Breast epithelium (tissue), 3 donors: ENCODE results near the gene NSUN2.

Experiments used
- CTCF ChIP-seq, 3 donors: fragments of 450-650 bp; IDR thresholded peaks; one replicate each; pipeline ENCODE4 v1.5.1; 2016 to 2017; ENCODE audit warnings: antibody characterized with exemption in 3 of 3, mild to moderate bottlenecking in 3 of 3, moderate library complexity in 3 of 3
- POLR2A ChIP-seq: fragments of 450-650 bp; IDR thresholded peaks from one replicate; pipeline ENCODE4 v1.6.1; 2016; ENCODE audit warnings: antibody characterized with exemption, mild to moderate bottlenecking, moderate library complexity
- POLR2AphosphoS5 ChIP-seq, 3 donors: sonication (generic); formaldehyde crosslinking; IDR thresholded peaks; one replicate each; pipeline ENCODE4 v1.6.1; 2017; ENCODE audit warnings: antibody characterized with exemption in 3 of 3

GRCh38 chr5:6659941-6660684, 27.3 kb upstream of the NSUN2 start:
- TF ChIP-seq POLR2A (no peak), CTCF (IDR thresholded peaks at IDR 0.05) (no peak), POLR2AphosphoS5 (IDR thresholded peaks at IDR 0.05) (no peak)
